Measurements from ENCODE around the gene ANGPTL1. TPM values are rescaled to one million over a fixed set of nuclear protein-coding genes. Genes with fewer than 3 reads are reported as not detected.

Gene ANGPTL1
- total RNA-seq, 3 donors from 2014 or later (not counting 1 experiment from before 2014, with no cell fraction given), result not detected

- H3K4me1 ChIP-seq (ENCODE audit: control insufficient read depth, insufficient read depth, low read length), result no peaks in the 10 kb centered on the region
- no peak for ATAC-seq
- DNase-seq, result no peak
- Mint-ChIP-seq H3K27me3 (ENCODE audit: low read depth in 2 of 2) (no peaks in the 10 kb centered on the region), H3K27ac (no peak overlapping the region), H3K4me1 (peaks cover 4 to 6% of the 10 kb centered on the region in 2 donors), H3K36me3 (peaks cover 10% of the 10 kb centered on the region), H3K9me3 (no peaks in the 10 kb centered on the region), H3K4me3 (no peak overlapping the region)
- no peaks in the 10 kb centered on the region for H3K27me3 ChIP-seq (ENCODE audit: control insufficient read depth, insufficient read depth, low read length)
- no peak for TF ChIP-seq CTCF (IDR thresholded peaks at IDR 0.05)
- WGBS (ENCODE audit: insufficient coverage), result no CpG with 5 or more reads among the region's 1 CpG
- no peaks in the 10 kb centered on the region for H3K36me3 ChIP-seq (ENCODE audit: control insufficient read depth, insufficient read depth, low read length)
- no peak overlapping the region for H3K4me3 ChIP-seq (ENCODE audit: low read length)
- intact Hi-C loops (cut with micrococcal nuclease), result no loop called here
- no peak overlapping the region for H3K27ac ChIP-seq (ENCODE audit: low read length)
- H3K9me3 ChIP-seq (ENCODE audit: control insufficient read depth, insufficient read depth, low read length), result no peaks in the 10 kb centered on the region
These were observed 30.7 kb upstream of the ANGPTL1 start for GRCh38 chr1:178901482-178902125.

DNA sequence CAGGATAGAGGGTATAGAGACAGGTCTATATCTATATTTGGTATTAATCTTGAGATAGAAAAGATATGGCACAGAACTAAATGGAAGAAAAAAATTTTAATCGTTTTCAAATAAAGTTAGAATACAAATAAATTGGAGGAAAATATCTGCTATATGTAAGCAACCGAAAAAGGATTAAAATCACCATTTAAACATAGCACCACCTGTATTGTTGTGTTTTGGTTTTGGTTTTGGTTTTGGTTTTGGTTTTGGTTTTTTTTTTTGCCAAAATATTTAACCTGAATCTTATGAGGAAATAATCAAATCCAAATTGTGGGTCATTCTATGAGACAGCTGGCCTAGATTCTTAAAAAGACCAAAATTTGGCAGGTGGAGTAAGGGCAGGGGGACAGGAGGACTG is 28.5 kb upstream of the ANGPTL1 start:
- H3K9me3 ChIP-seq (ENCODE audit: control insufficient read depth, insufficient read depth, low read length), result no peaks in the 10 kb centered on the region
- no peaks in the 10 kb centered on the region for H3K4me1 ChIP-seq (ENCODE audit: control insufficient read depth, insufficient read depth, low read length)
- H3K36me3 ChIP-seq (ENCODE audit: control insufficient read depth, insufficient read depth, low read length), result peaks cover 2% of the 10 kb centered on the region
- H3K4me1 Mint-ChIP-seq, result peaks cover 4 to 6% of the 10 kb centered on the region in 2 donors
- no peaks in the 10 kb centered on the region for H3K27me3 Mint-ChIP-seq (ENCODE audit: low read depth in 2 of 2)
- peaks cover 8% of the 10 kb centered on the region for H3K36me3 Mint-ChIP-seq
- no peak overlapping the region for H3K27ac Mint-ChIP-seq
- no peak for TF ChIP-seq CTCF (IDR thresholded peaks at IDR 0.05)
- WGBS (ENCODE audit: insufficient coverage), result no CpG with 5 or more reads among the region's 2 CpGs
- H3K27me3 ChIP-seq (ENCODE audit: control insufficient read depth, insufficient read depth, low read length), result no peaks in the 10 kb centered on the region
- DNase-seq (no peak), ATAC-seq (no peak)
- no peak overlapping the region for H3K27ac ChIP-seq (ENCODE audit: low read length)
- peaks cover 0 to 3% of the 10 kb centered on the region in 2 donors for H3K9me3 Mint-ChIP-seq
- intact Hi-C loops (cut with micrococcal nuclease), result no loop called here
- H3K4me3 Mint-ChIP-seq, result peak overlapping the region; percentile 36
- H3K4me3 ChIP-seq (ENCODE audit: low read length), result no peak overlapping the region

- Histone ChIP-seq H3K36me3 (ENCODE audit: control insufficient read depth, insufficient read depth, low read length) (peaks cover 2% of the 10 kb centered on the region), H3K4me1 (ENCODE audit: control insufficient read depth, insufficient read depth, low read length) (no peaks in the 10 kb centered on the region), H3K9me3 (ENCODE audit: control insufficient read depth, insufficient read depth, low read length) (no peaks in the 10 kb centered on the region), H3K27ac (ENCODE audit: low read length) (no peak overlapping the region), H3K4me3 (ENCODE audit: low read length) (no peak overlapping the region), H3K27me3 (ENCODE audit: control insufficient read depth, insufficient read depth, low read length) (no peaks in the 10 kb centered on the region)
- intact Hi-C loops (cut with micrococcal nuclease), result no loop called here
- Mint-ChIP-seq H3K36me3 (peaks cover 6% of the 10 kb centered on the region), H3K4me1 (peaks cover 4 to 6% of the 10 kb centered on the region in 2 donors), H3K27ac (no peak overlapping the region), H3K4me3 (no peak overlapping the region), H3K9me3 (peaks cover 0 to 3% of the 10 kb centered on the region in 2 donors), H3K27me3 (ENCODE audit: low read depth in 2 of 2) (no peaks in the 10 kb centered on the region)
- no peak for ATAC-seq
- WGBS (ENCODE audit: insufficient coverage), result no CpG with 5 or more reads among the region's 1 CpG
- no peak for TF ChIP-seq CTCF (IDR thresholded peaks at IDR 0.05)
- no peak for DNase-seq
These were observed 27.5 kb upstream of the ANGPTL1 start for GRCh38 chr1:178898401-178898800.

DNA sequence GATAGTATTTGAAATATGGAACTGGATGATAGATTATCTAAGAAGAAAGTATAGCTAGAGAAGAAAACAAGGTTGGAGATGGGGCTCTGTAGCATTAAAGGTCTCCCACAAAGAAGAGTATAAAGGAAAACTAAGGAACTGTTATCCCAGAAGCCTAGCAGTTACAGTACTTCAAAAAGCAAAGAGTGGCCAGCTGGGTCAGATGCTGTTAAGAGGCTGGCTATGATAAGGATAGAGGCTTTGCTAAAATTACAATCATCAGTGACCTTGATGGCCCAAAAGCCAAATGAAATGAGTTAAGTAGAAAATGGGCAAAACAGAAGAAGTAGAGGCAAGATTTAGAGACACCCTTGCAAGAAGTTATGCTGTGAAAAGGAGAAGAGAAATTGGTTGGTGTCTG is 25.1 kb upstream of the ANGPTL1 start:
- Histone ChIP-seq H3K9me3 (ENCODE audit: control insufficient read depth, insufficient read depth, low read length) (no peaks in the 10 kb centered on the region), H3K27me3 (ENCODE audit: control insufficient read depth, insufficient read depth, low read length) (no peaks in the 10 kb centered on the region), H3K4me3 (ENCODE audit: low read length) (no peak overlapping the region), H3K4me1 (ENCODE audit: control insufficient read depth, insufficient read depth, low read length) (no peaks in the 10 kb centered on the region), H3K36me3 (ENCODE audit: control insufficient read depth, insufficient read depth, low read length) (peaks cover 2% of the 10 kb centered on the region), H3K27ac (ENCODE audit: low read length) (no peak overlapping the region)
- intact Hi-C loops (cut with micrococcal nuclease), result no loop called here
- no peaks in the 10 kb centered on the region for H3K27me3 Mint-ChIP-seq (ENCODE audit: low read depth in 2 of 2)
- peaks cover 0 to 3% of the 10 kb centered on the region in 2 donors for H3K9me3 Mint-ChIP-seq
- ATAC-seq (no peak), DNase-seq (no peak)
- H3K27ac Mint-ChIP-seq, result no peak overlapping the region
- peaks cover 4 to 6% of the 10 kb centered on the region in 2 donors for H3K4me1 Mint-ChIP-seq
- H3K36me3 Mint-ChIP-seq, result peaks cover 6% of the 10 kb centered on the region
- H3K4me3 Mint-ChIP-seq, result no peak overlapping the region
- no peak for TF ChIP-seq CTCF (IDR thresholded peaks at IDR 0.05)
